ENCODE measurements around the gene LECT2.

GRCh38 chr5:135920199-135920598, 34.6 kb downstream of the LECT2 start:
- no peak for TF ChIP-seq CTCF (IDR thresholded peaks at IDR 0.05; ENCODE audit: insufficient read depth, low read length)
- no peak for TF ChIP-seq POLR2AphosphoS5 (IDR thresholded peaks at IDR 0.05; ENCODE audit: low read depth)
- TF ChIP-seq REST (IDR thresholded peaks at IDR 0.05; ENCODE audit: insufficient replicate concordance, low read depth): no peak
